ENCODE results near the gene CACNG5. TPM values are rescaled to one million over a fixed set of nuclear protein-coding genes. Genes with fewer than 3 reads are reported as not detected.

The CACNG5 gene
- total and polyA plus RNA-seq, 2 donors (not counting 1 experiment from before 2014, with no cell fraction given) = not detected

GRCh38 chr17:66842959-66843358 is 8.0 kb downstream of the CACNG5 start:
- Histone ChIP-seq H3K9me3 (ENCODE audit: control insufficient read depth, insufficient read depth, low read depth, low read length) (no peaks in the 10 kb centered on the region), H3K9ac (ENCODE audit: insufficient read depth, low read length) (no peak overlapping the region), H3K79me2 (ENCODE audit: control insufficient read depth, insufficient read depth, low read length) (no peaks in the 10 kb centered on the region), H3K4me1 (ENCODE audit: control insufficient read depth, extremely low read depth, insufficient read depth, low read length) (no peaks in the 10 kb centered on the region), H3K27ac (ENCODE audit: insufficient read depth, low read length) (no peak overlapping the region), H4K20me1 (ENCODE audit: control insufficient read depth, extremely low read depth, insufficient read depth, low read length) (no peaks in the 10 kb centered on the region), H3K27me3 (ENCODE audit: control insufficient read depth, insufficient read depth, low read length) (peaks cover 4% of the 10 kb centered on the region), H2AFZ (ENCODE audit: low read length) (no peak overlapping the region), H3K4me3 (replicated peaks in 1 of 4; ENCODE audit: control extremely low read depth in 1 of 4, insufficient read depth in 1 of 4, low read depth in 3 of 4, low read length in 4 of 4) (no peak overlapping the region), H3K4me2 (ENCODE audit: extremely low read depth, insufficient read depth, low read length) (no peak overlapping the region), H3K36me3 (ENCODE audit: control insufficient read depth, insufficient read depth, low read length) (no peaks in the 10 kb centered on the region)
- no peak for DNase-seq (ENCODE audit: low read depth in 2 of 2)
- TF ChIP-seq EZH2 (IDR thresholded peaks at IDR 0.05; ENCODE audit: low read length, missing control alignments) = no peak
- no peak for TF ChIP-seq CTCF (conservative IDR thresholded peaks at IDR 0.05 in 1 of 2, IDR thresholded peaks at IDR 0.05 in 1 of 2; ENCODE audit: low read depth in 1 of 2, low read length in 2 of 2)

- no peak overlapping the region for H3K4me2 ChIP-seq (ENCODE audit: extremely low read depth, insufficient read depth, low read length)
- H3K36me3 ChIP-seq (ENCODE audit: control insufficient read depth, insufficient read depth, low read length) = no peaks in the 10 kb centered on the region
- TF ChIP-seq CTCF (conservative IDR thresholded peaks at IDR 0.05 in 1 of 2, IDR thresholded peaks at IDR 0.05 in 1 of 2; ENCODE audit: low read depth in 1 of 2, low read length in 2 of 2) = no peak
- no peak for TF ChIP-seq EZH2 (IDR thresholded peaks at IDR 0.05; ENCODE audit: low read length, missing control alignments)
- no peaks in the 10 kb centered on the region for H3K79me2 ChIP-seq (ENCODE audit: control insufficient read depth, insufficient read depth, low read length)
- H3K9me3 ChIP-seq (ENCODE audit: control insufficient read depth, insufficient read depth, low read depth, low read length) = no peaks in the 10 kb centered on the region
- no peak overlapping the region for H2AFZ ChIP-seq (ENCODE audit: low read length)
- H3K9ac ChIP-seq (ENCODE audit: insufficient read depth, low read length) = no peak overlapping the region
- no peaks in the 10 kb centered on the region for H3K4me1 ChIP-seq (ENCODE audit: control insufficient read depth, extremely low read depth, insufficient read depth, low read length)
- no peak overlapping the region for H3K27ac ChIP-seq (ENCODE audit: insufficient read depth, low read length)
- peaks cover 4% of the 10 kb centered on the region for H3K27me3 ChIP-seq (ENCODE audit: control insufficient read depth, insufficient read depth, low read length)
- H4K20me1 ChIP-seq (ENCODE audit: control insufficient read depth, extremely low read depth, insufficient read depth, low read length) = no peaks in the 10 kb centered on the region
- DNase-seq (ENCODE audit: low read depth in 2 of 2) = no peak
- H3K4me3 ChIP-seq (replicated peaks in 1 of 4; ENCODE audit: control extremely low read depth in 1 of 4, insufficient read depth in 1 of 4, low read depth in 3 of 4, low read length in 4 of 4) = no peak overlapping the region
Observed at GRCh38 chr17:66843627-66844026, 8.7 kb downstream of the CACNG5 start.

GRCh38 chr17:66847704-66848103 is 12.8 kb downstream of the CACNG5 start:
- no peaks in the 10 kb centered on the region for H3K27me3 ChIP-seq (ENCODE audit: control insufficient read depth, insufficient read depth, low read length)
- no peaks in the 10 kb centered on the region for H3K9me3 ChIP-seq (ENCODE audit: control insufficient read depth, insufficient read depth, low read depth, low read length)
- H3K4me1 ChIP-seq (ENCODE audit: control insufficient read depth, extremely low read depth, insufficient read depth, low read length) = no peaks in the 10 kb centered on the region
- H3K36me3 ChIP-seq (ENCODE audit: control insufficient read depth, insufficient read depth, low read length) = no peaks in the 10 kb centered on the region
- no peak overlapping the region for H3K27ac ChIP-seq (ENCODE audit: insufficient read depth, low read length)
- no peak overlapping the region for H3K4me3 ChIP-seq (replicated peaks in 1 of 4; ENCODE audit: control extremely low read depth in 1 of 4, insufficient read depth in 1 of 4, low read depth in 3 of 4, low read length in 4 of 4)
- no peak overlapping the region for H3K9ac ChIP-seq (ENCODE audit: insufficient read depth, low read length)
- TF ChIP-seq EZH2 (IDR thresholded peaks at IDR 0.05; ENCODE audit: low read length, missing control alignments) (no peak), CTCF (conservative IDR thresholded peaks at IDR 0.05 in 1 of 2, IDR thresholded peaks at IDR 0.05 in 1 of 2; ENCODE audit: low read depth in 1 of 2, low read length in 2 of 2) (no peak)
- H4K20me1 ChIP-seq (ENCODE audit: control insufficient read depth, extremely low read depth, insufficient read depth, low read length) = no peaks in the 10 kb centered on the region
- no peak for DNase-seq (ENCODE audit: low read depth in 2 of 2)
- H3K4me2 ChIP-seq (ENCODE audit: extremely low read depth, insufficient read depth, low read length) = no peak overlapping the region
- H2AFZ ChIP-seq (ENCODE audit: low read length) = no peak overlapping the region
- no peaks in the 10 kb centered on the region for H3K79me2 ChIP-seq (ENCODE audit: control insufficient read depth, insufficient read depth, low read length)

Data from fibroblast of lung (primary cell).